ENCODE results near the gene SNX27. TPM values are rescaled to one million over a fixed set of nuclear protein-coding genes. Genes with fewer than 3 reads are reported as not detected.

The SNX27 gene
- total RNA-seq, 3 donors from 2014 or later (not counting 1 experiment from before 2014, with no cell fraction given), result 17.8 to 25.0 (median 23.7) TPM

DNA sequence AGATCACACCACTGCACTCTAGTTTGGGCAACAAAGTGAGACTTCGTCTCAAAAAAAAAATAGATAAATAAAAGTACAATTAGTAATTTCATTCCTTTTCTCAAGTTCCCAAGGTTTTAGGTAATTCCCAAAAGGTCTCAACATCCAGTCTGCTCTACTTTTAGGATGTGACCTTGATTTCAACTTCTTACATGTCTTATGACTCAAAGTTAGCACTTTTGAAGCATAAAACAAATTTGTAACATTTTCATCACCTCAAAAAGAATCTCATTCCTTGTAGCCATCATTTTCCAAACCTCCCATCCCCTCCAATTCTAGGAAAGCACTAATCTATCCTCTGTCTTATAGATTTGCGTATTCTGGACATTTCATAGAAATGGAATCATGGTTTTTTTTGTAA lies 32.2 kb downstream of the SNX27 start:
- H3K27ac ChIP-seq (ENCODE audit: low read length), result no peak overlapping the region
- no peak overlapping the region for H3K4me3 Mint-ChIP-seq
- TF ChIP-seq, protein P1, sequence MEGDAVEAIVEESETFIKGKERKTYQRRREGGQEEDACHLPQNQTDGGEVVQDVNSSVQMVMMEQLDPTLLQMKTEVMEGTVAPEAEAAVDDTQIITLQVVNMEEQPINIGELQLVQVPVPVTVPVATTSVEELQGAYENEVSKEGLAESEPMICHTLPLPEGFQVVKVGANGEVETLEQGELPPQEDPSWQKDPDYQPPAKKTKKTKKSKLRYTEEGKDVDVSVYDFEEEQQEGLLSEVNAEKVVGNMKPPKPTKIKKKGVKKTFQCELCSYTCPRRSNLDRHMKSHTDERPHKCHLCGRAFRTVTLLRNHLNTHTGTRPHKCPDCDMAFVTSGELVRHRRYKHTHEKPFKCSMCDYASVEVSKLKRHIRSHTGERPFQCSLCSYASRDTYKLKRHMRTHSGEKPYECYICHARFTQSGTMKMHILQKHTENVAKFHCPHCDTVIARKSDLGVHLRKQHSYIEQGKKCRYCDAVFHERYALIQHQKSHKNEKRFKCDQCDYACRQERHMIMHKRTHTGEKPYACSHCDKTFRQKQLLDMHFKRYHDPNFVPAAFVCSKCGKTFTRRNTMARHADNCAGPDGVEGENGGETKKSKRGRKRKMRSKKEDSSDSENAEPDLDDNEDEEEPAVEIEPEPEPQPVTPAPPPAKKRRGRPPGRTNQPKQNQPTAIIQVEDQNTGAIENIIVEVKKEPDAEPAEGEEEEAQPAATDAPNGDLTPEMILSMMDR (IDR thresholded peaks at IDR 0.05), result no peak
- no peaks in the 10 kb centered on the region for H3K36me3 Mint-ChIP-seq
- no peak for DNase-seq
- ATAC-seq, result no peak
- H3K4me3 ChIP-seq (ENCODE audit: low read length), result no peak overlapping the region
- H3K4me1 ChIP-seq (ENCODE audit: control insufficient read depth, insufficient read depth, low read length), result no peaks in the 10 kb centered on the region
- H3K27ac Mint-ChIP-seq, result no peak overlapping the region
- H3K9me3 ChIP-seq (ENCODE audit: control insufficient read depth, insufficient read depth, low read length), result no peaks in the 10 kb centered on the region
- peaks cover 2% of the 10 kb centered on the region for H3K36me3 ChIP-seq (ENCODE audit: control insufficient read depth, insufficient read depth, low read length)
- H3K27me3 ChIP-seq (ENCODE audit: control insufficient read depth, insufficient read depth, low read length), result no peaks in the 10 kb centered on the region
- H3K9me3 Mint-ChIP-seq, result no peaks in the 10 kb centered on the region
- no CpG with 5 or more reads among the region's 2 CpGs for WGBS (ENCODE audit: insufficient coverage)
- H3K4me1 Mint-ChIP-seq, result peaks cover 15% of the 10 kb centered on the region in 2 donors
- no peaks in the 10 kb centered on the region for H3K27me3 Mint-ChIP-seq (ENCODE audit: low read depth in 2 of 2)
- intact Hi-C loops (cut with micrococcal nuclease), result no loop called here

DNA sequence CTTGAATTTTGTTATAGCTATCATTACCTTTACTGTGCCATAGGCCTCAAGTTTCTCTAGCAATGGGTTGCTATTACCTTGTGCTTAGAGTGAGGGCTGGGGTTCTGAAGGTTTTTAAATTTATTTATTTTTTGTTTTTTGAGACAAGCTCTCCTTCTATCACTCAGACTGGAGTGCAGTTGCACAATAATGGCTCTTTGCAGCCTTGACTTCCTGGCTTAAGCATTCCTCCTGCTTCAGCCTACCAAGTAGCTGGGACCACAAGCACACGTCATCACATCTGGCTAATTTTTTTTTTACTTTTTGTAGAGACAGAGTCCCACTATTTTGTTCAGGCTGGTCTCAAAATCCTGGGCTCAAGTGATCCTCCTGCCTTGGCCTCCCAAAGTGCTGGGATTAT lies 41.5 kb downstream of the SNX27 start:
- no peaks in the 10 kb centered on the region for H3K9me3 Mint-ChIP-seq
- H3K4me1 ChIP-seq (ENCODE audit: control insufficient read depth, insufficient read depth, low read length), result peaks cover 10% of the 10 kb centered on the region
- no peaks in the 10 kb centered on the region for H3K36me3 Mint-ChIP-seq
- no peaks in the 10 kb centered on the region for H3K9me3 ChIP-seq (ENCODE audit: control insufficient read depth, insufficient read depth, low read length)
- no peaks in the 10 kb centered on the region for H3K27me3 ChIP-seq (ENCODE audit: control insufficient read depth, insufficient read depth, low read length)
- 50% methylated on average over 1 of the region's 1 CpG for WGBS (ENCODE audit: insufficient coverage)
- intact Hi-C loops (cut with micrococcal nuclease), result no loop called here
- ATAC-seq, result no peak
- no peak overlapping the region for H3K4me3 ChIP-seq (ENCODE audit: low read length)
- H3K27me3 Mint-ChIP-seq (ENCODE audit: low read depth in 2 of 2), result no peaks in the 10 kb centered on the region
- DNase-seq, result no peak
- no peak overlapping the region for H3K27ac ChIP-seq (ENCODE audit: low read length)
- no peak overlapping the region for H3K4me3 Mint-ChIP-seq
- peak overlapping the region in 1 of 2 donors; percentile 82 for H3K27ac Mint-ChIP-seq
- peaks cover 8% of the 10 kb centered on the region for H3K36me3 ChIP-seq (ENCODE audit: control insufficient read depth, insufficient read depth, low read length)
- peaks cover 14 to 21% of the 10 kb centered on the region in 2 donors for H3K4me1 Mint-ChIP-seq
- TF ChIP-seq, protein P1 (IDR thresholded peaks at IDR 0.05), result no peak

DNA sequence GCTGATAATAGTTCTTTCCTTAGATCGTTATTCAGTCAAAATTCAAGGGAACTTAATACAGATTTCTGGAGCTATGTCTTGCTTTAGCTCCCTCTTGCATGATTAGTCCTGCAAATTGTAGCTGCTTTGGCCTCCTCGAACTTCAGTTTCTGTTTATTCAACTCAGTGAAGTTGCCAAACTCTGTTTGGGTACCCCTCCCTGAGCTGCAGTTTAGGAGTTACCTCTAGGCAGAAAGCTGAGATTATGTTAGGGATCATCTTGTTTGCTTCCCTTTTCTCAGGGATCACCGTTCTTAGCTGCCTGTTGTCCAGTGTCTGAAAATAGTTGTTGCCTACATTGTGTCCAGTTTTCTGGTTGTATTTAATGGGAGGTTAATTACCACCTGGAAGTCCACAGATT lies 43.5 kb downstream of the SNX27 start:
- Histone ChIP-seq H3K36me3 (ENCODE audit: control insufficient read depth, insufficient read depth, low read length) (peaks cover 21% of the 10 kb centered on the region), H3K27ac (ENCODE audit: low read length) (no peak overlapping the region), H3K9me3 (ENCODE audit: control insufficient read depth, insufficient read depth, low read length) (no peaks in the 10 kb centered on the region), H3K27me3 (ENCODE audit: control insufficient read depth, insufficient read depth, low read length) (no peaks in the 10 kb centered on the region), H3K4me1 (ENCODE audit: control insufficient read depth, insufficient read depth, low read length) (peaks cover 10% of the 10 kb centered on the region), H3K4me3 (ENCODE audit: low read length) (no peak overlapping the region)
- intact Hi-C loops (cut with micrococcal nuclease), result no loop called here
- Mint-ChIP-seq H3K4me1 (peaks cover 14 to 21% of the 10 kb centered on the region in 2 donors), H3K4me3 (no peak overlapping the region), H3K27ac (peak overlapping the region in 1 of 2 donors; percentile 82), H3K9me3 (no peaks in the 10 kb centered on the region), H3K36me3 (no peaks in the 10 kb centered on the region), H3K27me3 (ENCODE audit: low read depth in 2 of 2) (no peaks in the 10 kb centered on the region)
- ATAC-seq, result no peak
- WGBS (ENCODE audit: insufficient coverage), result 99% methylated on average over 3 of the region's 3 CpGs
- TF ChIP-seq, protein P1 (IDR thresholded peaks at IDR 0.05), result no peak
- DNase-seq, result no peak

DNA sequence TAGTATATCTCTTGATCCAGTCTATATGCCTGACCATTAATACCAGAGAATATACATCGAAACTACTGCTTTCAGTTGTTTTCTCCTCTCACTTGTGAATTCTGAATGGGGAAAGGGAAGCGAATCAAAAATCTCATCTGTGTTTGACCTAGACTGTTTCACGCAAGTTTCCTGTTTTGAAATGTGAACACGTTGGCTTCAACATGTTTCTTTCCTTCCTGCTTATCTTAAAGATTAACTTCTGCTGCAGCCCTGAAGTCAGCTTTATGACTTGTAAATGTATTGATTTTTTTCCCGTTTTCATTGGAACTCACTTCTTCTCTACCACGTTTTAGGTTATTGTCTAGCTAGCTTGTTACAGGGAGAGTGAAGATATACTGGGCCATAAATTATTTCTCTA lies 49.9 kb downstream of the SNX27 start:
- TF ChIP-seq, protein P1 (IDR thresholded peaks at IDR 0.05), result no peak
- Histone ChIP-seq H3K4me1 (ENCODE audit: control insufficient read depth, insufficient read depth, low read length) (no peaks in the 10 kb centered on the region), H3K9me3 (ENCODE audit: control insufficient read depth, insufficient read depth, low read length) (no peaks in the 10 kb centered on the region), H3K27ac (ENCODE audit: low read length) (no peak overlapping the region), H3K27me3 (ENCODE audit: control insufficient read depth, insufficient read depth, low read length) (no peaks in the 10 kb centered on the region), H3K4me3 (ENCODE audit: low read length) (no peak overlapping the region), H3K36me3 (ENCODE audit: control insufficient read depth, insufficient read depth, low read length) (peaks cover 40% of the 10 kb centered on the region)
- intact Hi-C loops (cut with micrococcal nuclease), result no loop called here
- ATAC-seq, result no peak
- peaks cover 7% of the 10 kb centered on the region for H3K36me3 Mint-ChIP-seq
- 5% methylated on average over 3 of the region's 6 CpGs for WGBS (ENCODE audit: insufficient coverage)
- peaks cover 6 to 13% of the 10 kb centered on the region in 2 donors for H3K4me1 Mint-ChIP-seq
- H3K9me3 Mint-ChIP-seq, result no peaks in the 10 kb centered on the region
- H3K4me3 Mint-ChIP-seq, result no peak overlapping the region
- peak overlapping the region; percentile 15 to 47 for H3K27ac Mint-ChIP-seq
- DNase-seq, result peak in 1 of 2 donors; percentile 4
- H3K27me3 Mint-ChIP-seq (ENCODE audit: low read depth in 2 of 2), result no peaks in the 10 kb centered on the region

All from natural killer cell (primary cell).